HG03060 (cell line): ENCODE data around the gene SERPINB8.

Experiments used
- ATAC-seq: cut with Tn5 transposase; IDR thresholded peaks from one replicate; pipeline ENCODE4 v1.9.1; 2021; ENCODE audit warnings: low read depth, moderate number of reproducible peaks; ENCODE audit not compliant: unreplicated experiment

SERPINB8 gene

DNA sequence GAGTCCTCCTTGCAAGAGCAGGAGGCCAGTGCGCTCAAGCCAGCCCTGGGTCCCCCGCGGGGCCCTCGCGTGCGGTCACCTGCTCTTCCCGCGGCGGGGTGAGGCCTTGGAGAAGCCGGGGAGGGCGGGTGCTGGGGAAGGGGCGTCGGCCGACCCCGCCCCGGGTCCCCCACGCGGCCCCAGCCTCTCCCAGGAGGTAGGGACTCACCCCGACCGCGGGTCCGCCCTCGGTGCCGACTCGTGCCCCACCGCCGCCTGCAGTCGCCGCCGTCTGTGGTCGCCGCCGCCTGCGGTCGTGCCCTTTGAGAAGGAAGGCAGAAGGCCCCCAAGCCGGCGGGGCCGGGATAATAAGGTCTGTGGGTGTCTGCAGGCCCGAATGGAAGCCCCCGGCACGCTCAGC lies 32.7 kb downstream of the SERPINB8 start:
- no peak for ATAC-seq

DNA sequence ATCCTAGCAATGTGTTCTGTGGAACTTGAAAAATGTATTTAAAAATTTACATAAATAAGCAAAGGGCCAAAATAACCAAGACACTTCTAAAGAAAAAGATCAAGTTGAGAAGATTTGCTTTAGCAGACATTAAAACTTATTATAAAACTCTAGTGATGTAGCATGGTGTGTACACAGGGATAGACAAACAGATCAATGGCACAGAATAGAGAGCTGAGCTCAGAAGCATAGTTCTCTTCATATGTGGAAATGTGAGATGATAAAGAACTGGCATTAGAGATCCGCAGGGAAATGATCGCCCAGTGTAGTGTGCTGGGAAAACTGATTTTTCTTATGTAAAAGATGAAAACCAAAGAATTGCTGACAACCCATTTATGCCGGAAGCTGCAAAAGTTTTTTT lies 39.4 kb downstream of the SERPINB8 start:
- ATAC-seq: no peak

DNA sequence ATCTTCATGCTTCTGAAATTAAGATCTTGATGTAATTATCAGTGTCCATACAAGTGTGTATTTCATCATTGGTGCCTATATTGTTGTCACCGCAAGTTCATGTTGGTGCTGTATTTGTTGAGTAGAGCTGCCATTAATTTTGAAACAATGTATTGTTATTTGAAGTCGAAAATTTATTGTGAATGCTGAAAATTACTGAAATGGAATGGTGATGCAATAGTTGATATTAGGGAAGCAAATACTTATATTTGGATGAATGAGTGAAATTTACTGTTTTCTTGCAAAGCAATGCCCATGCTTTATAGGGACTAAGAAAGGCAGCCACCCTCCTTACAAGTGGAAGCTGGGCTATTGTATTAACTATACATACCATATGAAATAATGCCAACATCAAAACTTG lies 41.6 kb downstream of the SERPINB8 start:
- ATAC-seq: no peak

DNA sequence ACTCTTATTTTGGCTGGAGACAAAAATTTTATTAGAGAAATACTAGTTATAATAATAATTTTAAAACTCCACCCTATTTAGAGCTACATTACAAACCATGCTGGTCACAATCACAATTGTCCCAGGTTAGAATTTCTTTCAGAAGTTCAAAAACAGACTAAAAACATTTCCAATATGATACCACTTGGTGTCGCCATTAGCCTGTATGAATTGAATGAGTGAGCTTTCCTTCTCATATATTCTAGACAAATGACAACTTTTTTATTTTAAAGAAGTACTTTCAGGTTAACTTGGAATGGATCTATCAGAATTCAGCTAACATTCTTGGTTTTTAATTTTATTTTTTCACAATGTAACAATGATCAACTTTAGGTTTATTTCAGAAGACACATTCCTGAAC lies 48.0 kb downstream of the SERPINB8 start:
- ATAC-seq: no peak

DNA sequence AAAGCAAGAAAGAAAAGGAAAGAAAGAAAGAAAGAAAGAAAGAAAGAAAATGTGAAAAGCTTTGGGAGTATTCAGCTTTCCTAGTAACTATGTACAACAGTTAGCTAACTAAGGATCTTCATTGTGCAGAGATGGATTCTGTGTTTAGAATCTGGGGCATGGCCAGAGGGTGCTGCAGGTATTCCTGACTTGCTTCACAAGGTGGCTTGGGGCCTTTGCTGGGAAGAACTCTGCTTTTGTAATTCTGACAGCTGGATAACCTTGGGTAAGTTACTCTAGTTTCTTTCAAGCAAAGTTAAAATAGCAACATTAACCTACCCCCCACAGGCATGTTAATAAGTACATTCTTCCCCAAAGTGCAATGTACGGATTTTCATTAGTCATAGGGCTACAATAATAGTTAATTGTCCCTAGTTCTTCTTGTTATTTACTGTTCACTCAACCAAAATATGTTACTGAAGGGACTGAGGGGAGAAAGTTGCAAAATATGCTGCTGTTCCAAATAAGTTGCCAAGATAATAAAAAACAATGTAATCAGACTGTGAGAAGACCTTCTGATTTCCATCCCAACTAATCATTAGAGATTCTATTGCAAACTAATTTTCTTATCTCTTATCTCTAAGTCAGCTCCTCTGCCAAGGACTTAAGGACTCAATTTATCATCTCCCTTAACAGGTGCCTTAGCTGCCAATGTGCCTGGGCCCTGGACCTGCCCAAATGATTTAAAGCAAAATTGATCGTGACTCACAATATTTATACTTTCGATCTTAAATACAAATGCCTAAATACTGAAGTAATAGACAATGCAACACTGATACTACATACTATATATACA lies 50.3 kb downstream of the SERPINB8 start:
- ATAC-seq: no peak

DNA sequence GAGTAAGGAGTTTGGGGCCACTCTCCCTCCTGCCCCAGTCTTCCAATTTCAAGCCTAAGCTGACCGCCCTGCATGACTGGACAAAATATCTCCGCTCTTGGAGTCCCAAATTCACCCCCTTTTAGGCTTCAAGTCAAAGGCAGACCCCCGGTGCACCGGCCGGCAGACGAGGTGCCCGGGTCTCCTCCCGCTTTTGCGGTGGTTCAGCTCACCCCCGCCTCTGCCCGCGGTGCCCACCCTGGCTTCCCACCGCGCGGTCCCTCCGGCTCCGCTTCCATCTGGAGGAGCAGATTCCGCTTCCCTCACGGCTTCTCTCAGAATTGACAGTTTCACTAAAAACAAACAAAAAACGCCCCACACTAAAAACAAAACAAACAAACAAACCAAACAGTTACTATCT lies 56.5 kb downstream of the SERPINB8 start:
- no peak for ATAC-seq

DNA sequence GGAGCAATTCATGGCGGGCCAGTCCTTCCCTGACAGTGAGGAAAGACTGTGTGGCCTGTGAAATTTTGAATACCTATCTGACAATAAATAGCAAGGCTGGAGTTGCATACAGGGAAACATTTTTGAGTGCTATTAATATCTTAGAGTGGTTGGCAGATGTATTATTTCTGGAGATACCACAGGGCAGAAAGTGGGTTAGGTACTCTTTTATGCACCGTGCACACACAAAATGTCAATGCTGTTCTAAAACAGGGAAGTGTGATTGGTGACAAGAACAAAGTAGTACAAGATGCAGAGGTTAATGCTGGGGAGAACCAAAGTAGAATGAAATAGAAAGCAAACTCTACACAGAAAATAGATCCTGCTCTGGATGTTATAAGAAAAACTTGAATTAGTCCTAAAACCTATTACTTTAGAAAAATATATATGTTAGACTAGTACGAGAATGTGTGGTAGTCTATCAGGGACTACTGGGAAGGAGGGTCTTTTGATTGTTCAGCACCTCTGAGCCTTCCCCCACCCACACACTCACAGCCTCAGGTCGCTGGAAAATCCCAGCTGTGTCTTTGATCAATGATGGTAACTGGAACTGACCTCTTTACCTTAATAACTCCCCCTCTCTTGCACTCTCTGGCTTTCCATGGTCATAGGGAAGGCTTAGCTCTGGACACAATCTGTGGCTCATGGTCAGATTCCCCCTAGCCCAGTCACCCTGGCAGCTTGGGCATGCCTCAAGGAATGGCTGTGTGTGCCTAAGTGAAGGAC lies 58.2 kb downstream of the SERPINB8 start:
- peak; percentile 67 for ATAC-seq

DNA sequence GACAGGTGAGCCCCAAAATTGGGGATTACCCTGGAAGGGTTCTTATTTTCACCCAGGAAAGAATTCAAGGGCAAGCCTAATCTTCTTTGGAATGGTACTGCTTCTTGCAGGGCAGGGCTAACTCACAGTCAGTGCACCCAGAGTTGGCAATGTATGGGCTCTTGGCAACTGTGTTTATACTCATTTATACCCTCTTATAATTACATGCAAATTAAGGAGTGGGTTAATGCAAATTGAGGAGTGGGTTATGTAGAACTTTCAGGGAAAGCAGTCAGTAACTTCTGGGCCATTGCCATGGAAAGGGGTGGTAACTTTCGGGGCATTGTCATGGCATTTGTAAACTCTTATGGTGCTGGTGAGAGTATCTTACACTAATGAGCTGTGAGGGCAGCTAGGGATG lies 59.2 kb downstream of the SERPINB8 start:
- no peak for ATAC-seq

DNA sequence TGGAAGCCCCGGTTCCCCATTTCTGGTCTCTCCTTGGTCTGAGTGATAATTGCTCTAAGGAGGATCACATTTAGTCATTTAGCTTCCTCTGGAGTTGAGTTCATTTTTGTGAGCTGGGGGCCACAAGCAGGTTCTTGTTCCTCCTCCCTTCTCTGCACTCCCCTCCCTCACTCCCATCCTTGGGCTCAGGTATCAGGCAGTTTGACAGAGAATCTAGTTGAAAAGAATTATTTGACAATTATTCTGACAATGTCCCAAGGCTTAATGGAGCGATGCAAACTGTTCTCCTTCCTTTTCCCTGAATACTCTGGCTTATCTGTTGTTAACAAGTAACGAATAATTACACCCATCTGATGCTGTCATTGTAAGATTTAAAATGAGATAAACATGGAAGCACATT lies 61.5 kb downstream of the SERPINB8 start:
- ATAC-seq: no peak

DNA sequence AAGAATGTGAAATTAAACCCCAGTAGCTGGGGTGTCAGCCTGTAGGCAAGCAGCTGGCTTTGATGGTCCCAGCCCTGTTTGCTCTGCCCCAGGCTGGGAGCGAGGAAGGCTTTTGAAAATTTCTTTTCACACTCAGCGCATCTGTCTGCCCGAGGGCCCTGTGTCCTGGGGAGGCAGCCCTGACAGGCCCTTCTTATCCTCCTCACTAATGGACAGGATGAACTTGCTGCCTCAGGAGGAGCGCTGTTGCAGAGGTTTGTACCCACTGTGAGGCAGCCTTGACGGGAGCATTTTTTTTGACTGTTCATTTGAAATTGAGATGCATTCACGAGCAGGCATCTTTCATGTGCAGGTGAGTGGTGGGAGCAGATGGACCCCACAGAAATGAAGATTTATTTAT lies 62.4 kb downstream of the SERPINB8 start:
- ATAC-seq: no peak

DNA sequence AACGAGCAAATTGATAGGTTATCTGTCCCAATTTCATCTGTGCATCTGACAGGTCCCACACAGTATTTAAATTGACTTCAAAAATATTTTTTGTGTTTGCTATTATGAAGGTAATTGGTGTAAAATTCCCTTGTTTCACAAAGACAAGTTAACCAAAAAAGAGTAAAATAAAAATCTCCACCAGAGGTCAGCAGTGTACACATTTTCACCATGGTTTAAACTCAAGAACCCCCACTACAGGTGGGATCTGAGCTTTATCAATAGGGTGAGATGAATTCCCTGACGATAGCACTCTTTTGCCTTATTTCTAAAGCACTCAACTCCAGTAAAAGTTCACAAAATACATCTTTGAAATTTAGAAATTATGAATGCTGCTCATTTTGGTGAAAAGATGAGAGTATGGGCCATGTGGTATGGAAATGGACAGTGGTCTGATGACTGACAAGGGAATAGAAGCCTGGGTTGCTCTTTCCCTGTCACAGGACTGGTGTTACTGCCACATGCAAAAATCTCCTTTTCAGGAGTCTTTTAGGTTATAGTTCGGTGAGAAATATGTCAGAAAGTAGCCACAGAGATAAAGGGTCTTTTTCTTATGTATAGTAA lies 68.0 kb downstream of the SERPINB8 start:
- ATAC-seq: peak; percentile 61
